ENCODE results near the gene BACH2.

DNA sequence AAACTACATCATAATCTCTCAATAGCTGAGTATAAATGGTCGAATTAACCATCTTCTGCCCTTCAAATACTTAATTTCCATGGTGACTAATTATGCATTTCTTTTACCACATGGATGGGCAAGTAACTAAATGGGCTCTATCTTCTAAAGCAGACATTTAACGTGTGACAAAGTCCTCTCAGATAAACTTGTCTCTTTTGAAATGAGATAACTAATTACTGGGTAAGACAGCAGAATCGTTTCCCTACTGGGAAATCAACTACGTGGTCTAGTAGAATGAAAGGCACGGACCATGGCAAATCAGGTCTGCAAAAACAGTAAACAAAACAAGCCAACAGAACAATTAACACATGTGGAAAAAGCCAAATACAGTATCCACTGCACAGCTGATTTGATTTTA is 137.7 kb downstream of the BACH2 start:
- TF ChIP-seq, protein P1, sequence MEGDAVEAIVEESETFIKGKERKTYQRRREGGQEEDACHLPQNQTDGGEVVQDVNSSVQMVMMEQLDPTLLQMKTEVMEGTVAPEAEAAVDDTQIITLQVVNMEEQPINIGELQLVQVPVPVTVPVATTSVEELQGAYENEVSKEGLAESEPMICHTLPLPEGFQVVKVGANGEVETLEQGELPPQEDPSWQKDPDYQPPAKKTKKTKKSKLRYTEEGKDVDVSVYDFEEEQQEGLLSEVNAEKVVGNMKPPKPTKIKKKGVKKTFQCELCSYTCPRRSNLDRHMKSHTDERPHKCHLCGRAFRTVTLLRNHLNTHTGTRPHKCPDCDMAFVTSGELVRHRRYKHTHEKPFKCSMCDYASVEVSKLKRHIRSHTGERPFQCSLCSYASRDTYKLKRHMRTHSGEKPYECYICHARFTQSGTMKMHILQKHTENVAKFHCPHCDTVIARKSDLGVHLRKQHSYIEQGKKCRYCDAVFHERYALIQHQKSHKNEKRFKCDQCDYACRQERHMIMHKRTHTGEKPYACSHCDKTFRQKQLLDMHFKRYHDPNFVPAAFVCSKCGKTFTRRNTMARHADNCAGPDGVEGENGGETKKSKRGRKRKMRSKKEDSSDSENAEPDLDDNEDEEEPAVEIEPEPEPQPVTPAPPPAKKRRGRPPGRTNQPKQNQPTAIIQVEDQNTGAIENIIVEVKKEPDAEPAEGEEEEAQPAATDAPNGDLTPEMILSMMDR (IDR thresholded peaks at IDR 0.05; ENCODE audit: low read depth, low read length, poor library complexity, severe bottlenecking): no peak
- TF ChIP-seq EZH2phosphoT487 (IDR thresholded peaks at IDR 0.05; ENCODE audit: borderline replicate concordance, low read length): no peak
